OCI-LY1 (cell line): Measurements from ENCODE around the gene OXNAD1.

Experiments
- H2AFZ ChIP-seq: fragments of 200-600 bp; sonication (generic), shearing (Covaris generic); 2 replicates; pipeline ENCODE4 v1.6.0; 2014; ENCODE audit warnings: antibody characterized with exemption, mild to moderate bottlenecking, low read length
- H3F3A ChIP-seq: fragments of 200-600 bp; sonication (generic), shearing (Covaris generic); 2 replicates; pipeline ENCODE4 v1.6.0; 2014; ENCODE audit warnings: mild to moderate bottlenecking, antibody characterized with exemption, low read length, moderate library complexity; ENCODE audit not compliant: insufficient read depth
- H3K27ac ChIP-seq: fragments of 200-600 bp; sonication (generic); 2 replicates; pipeline ENCODE4 v1.5.1; 2014; ENCODE audit warnings: low read length, mixed run types, mild to moderate bottlenecking, low read depth; ENCODE audit not compliant: poor library complexity, severe bottlenecking
- H3K27me3 ChIP-seq: fragments of 200-600 bp; sonication (generic); 2 replicates; pipeline ENCODE4 v1.6.0; 2014; ENCODE audit warnings: antibody characterized with exemption, mild to moderate bottlenecking, low read length, moderate library complexity; ENCODE audit not compliant: insufficient read depth
- H3K36me3 ChIP-seq: fragments of 200-600 bp; sonication (generic); 2 replicates; pipeline ENCODE4 v1.6.1; 2014; ENCODE audit warnings: mild to moderate bottlenecking, antibody characterized with exemption, low read length, moderate library complexity, mixed read lengths; ENCODE audit not compliant: insufficient read depth
- H3K4me1 ChIP-seq: fragments of 200-600 bp; sonication (generic); 2 replicates; pipeline ENCODE4 v1.5.1; 2014; ENCODE audit warnings: mild to moderate bottlenecking, low read length, moderate library complexity; ENCODE audit not compliant: insufficient read depth, severe bottlenecking
- H3K4me2 ChIP-seq: fragments of 200-600 bp; sonication (generic), shearing (Covaris generic); 2 replicates; pipeline ENCODE4 v1.6.1; 2014; ENCODE audit warnings: low read length
- H3K4me3 ChIP-seq: fragments of 200-600 bp; sonication (generic); 2 replicates; pipeline ENCODE4 v1.5.1; 2014; ENCODE audit warnings: low read length, low read depth, mild to moderate bottlenecking, mixed read lengths; ENCODE audit not compliant: poor library complexity, severe bottlenecking
- H3K79me2 ChIP-seq: fragments of 200-600 bp; shearing (Covaris generic); 2 replicates; pipeline ENCODE4 v1.6.1; 2016; ENCODE audit warnings: mixed run types, low read length, mixed read lengths; ENCODE audit not compliant: insufficient read depth
- H3K9ac ChIP-seq: fragments of 200-600 bp; sonication (generic), shearing (Covaris generic); 2 replicates; pipeline ENCODE4 v1.6.1; 2014; ENCODE audit warnings: mild to moderate bottlenecking, low read length, mixed read lengths
- H3K9me2 ChIP-seq: fragments of 200-600 bp; sonication (generic), shearing (Covaris generic); 2 replicates; pipeline ENCODE4 v1.6.1; 2014; ENCODE audit warnings: low read depth, mild to moderate bottlenecking, low read length, mixed read lengths
- H3K9me3 ChIP-seq: fragments of 200-600 bp; shearing (Covaris generic); 2 replicates; pipeline ENCODE4 v1.6.1; 2014; ENCODE audit warnings: low read length, mixed read lengths
- H4K20me1 ChIP-seq: fragments of 200-600 bp; sonication (generic), shearing (Covaris generic); 2 replicates; pipeline ENCODE4 v1.6.0; 2016; ENCODE audit warnings: mild to moderate bottlenecking, low read length; ENCODE audit not compliant: insufficient read depth
- EZH2 ChIP-seq: fragments of 200-600 bp; sonication (generic), shearing (Covaris generic); IDR thresholded peaks from 2 replicates; pipeline ENCODE4 v1.8.0; 2017; ENCODE audit warnings: borderline replicate concordance, mixed run types, mild to moderate bottlenecking, antibody characterized with exemption, low read length, moderate library complexity, mixed read lengths
- TF ChIP-seq, protein P1 (sequence below): fragments of 200-600 bp; sonication (generic), shearing (Covaris generic); IDR thresholded peaks from 2 replicates; pipeline ENCODE4 v1.5.1; 2017; ENCODE audit warnings: mild to moderate bottlenecking, antibody characterized with exemption, low read length, moderate library complexity, mixed read lengths

OXNAD1 gene

DNA sequence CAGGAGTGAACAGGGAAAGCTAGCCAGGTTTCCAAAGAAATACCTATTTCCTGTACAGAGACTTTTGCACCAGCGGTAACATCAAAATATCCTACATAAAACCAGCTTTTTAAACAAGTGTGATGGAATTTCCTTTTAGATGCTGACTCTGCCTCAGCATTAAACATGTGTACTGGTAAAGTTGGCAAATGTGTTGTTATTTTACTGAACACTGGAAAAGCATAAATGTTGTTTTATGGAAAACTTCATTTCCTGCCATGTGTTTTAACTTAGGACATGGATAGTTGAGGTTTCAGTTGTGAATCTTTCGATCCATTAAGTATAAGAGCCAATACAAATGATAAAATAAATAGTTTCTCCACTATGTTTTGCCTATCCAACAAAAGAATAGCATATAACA, 15.7 kb downstream of the OXNAD1 start:
- Histone ChIP-seq H3K79me2 (no peaks in the 10 kb centered on the region), H2AFZ (no peak overlapping the region), H4K20me1 (no peaks in the 10 kb centered on the region), H3K9me3 (no peaks in the 10 kb centered on the region), H3K4me2 (no peak overlapping the region), H3K4me1 (no peaks in the 10 kb centered on the region), H3K27me3 (no peaks in the 10 kb centered on the region), H3F3A (0 out of 2 replicates have a peak, but pooled peaks cover 3% of the 10 kb centered on the region), H3K36me3 (peaks cover 32% of the 10 kb centered on the region; the same call in 1 of the 2 replicates), H3K9ac (no peak overlapping the region), H3K4me3 (no peak overlapping the region), H3K27ac (no peak overlapping the region), H3K9me2 (no peaks in the 10 kb centered on the region)
- TF ChIP-seq EZH2, result no peak
- TF ChIP-seq, protein P1, sequence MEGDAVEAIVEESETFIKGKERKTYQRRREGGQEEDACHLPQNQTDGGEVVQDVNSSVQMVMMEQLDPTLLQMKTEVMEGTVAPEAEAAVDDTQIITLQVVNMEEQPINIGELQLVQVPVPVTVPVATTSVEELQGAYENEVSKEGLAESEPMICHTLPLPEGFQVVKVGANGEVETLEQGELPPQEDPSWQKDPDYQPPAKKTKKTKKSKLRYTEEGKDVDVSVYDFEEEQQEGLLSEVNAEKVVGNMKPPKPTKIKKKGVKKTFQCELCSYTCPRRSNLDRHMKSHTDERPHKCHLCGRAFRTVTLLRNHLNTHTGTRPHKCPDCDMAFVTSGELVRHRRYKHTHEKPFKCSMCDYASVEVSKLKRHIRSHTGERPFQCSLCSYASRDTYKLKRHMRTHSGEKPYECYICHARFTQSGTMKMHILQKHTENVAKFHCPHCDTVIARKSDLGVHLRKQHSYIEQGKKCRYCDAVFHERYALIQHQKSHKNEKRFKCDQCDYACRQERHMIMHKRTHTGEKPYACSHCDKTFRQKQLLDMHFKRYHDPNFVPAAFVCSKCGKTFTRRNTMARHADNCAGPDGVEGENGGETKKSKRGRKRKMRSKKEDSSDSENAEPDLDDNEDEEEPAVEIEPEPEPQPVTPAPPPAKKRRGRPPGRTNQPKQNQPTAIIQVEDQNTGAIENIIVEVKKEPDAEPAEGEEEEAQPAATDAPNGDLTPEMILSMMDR, result no peak

DNA sequence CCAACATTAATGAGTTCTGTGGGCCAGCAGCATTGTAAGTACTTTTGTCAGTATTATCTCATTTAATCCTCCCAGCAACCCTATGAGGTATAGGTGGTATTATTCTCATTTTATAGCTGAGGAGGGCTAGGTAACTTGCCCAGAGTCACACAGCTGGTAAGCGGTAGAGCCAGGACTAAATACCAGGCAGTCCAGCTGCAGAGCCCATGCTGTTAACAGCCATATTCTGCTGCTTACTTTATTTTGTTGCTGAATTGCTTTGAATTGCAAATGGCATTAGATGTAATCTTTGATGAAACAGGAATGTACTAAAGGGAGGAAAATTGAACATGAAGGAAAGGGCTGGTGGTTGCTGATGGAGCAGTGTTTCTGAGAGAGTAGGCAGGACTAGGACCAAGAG, 19.6 kb downstream of the OXNAD1 start:
- no peak overlapping the region for H3K4me3 ChIP-seq
- no peaks in the 10 kb centered on the region for H3K9me2 ChIP-seq
- peaks cover 39% of the 10 kb centered on the region; the same call in 1 of the 2 replicates for H3K36me3 ChIP-seq
- H3K27ac ChIP-seq, result no peak overlapping the region
- H3K9ac ChIP-seq, result no peak overlapping the region
- no peak for TF ChIP-seq EZH2
- TF ChIP-seq, protein P1, result no peak
- H4K20me1 ChIP-seq, result no peaks in the 10 kb centered on the region
- H3K79me2 ChIP-seq, result no peaks in the 10 kb centered on the region
- H3K4me1 ChIP-seq, result peaks cover 10% of the 10 kb centered on the region
- H3K4me2 ChIP-seq, result no peak overlapping the region
- H3K27me3 ChIP-seq, result no peaks in the 10 kb centered on the region
- 0 out of 2 replicates have a peak, but pooled peaks cover 4% of the 10 kb centered on the region for H3F3A ChIP-seq
- no peak overlapping the region for H2AFZ ChIP-seq
- no peaks in the 10 kb centered on the region for H3K9me3 ChIP-seq

DNA sequence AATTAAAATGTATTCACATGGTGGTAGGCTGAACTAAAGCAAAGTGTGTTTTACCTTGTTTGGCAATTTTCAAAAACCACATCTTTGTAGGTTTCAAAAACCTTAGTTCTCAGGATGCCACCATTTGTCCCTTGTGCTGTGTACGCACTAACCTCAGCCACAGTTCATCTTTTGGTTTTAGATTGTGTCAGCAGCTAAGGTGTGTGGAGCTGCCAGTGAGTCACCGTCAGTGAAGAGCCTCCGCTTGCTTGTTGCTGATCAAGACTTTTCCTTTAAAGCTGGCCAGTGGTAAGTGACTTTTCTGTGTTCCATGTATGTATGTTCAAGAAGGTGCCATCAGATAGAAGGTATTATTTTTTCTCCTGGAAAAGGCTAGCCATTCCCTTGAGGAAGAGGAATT, 21.1 kb downstream of the OXNAD1 start:
- H2AFZ ChIP-seq, result no peak overlapping the region
- H4K20me1 ChIP-seq, result no peaks in the 10 kb centered on the region
- H3K4me1 ChIP-seq, result peaks cover 18% of the 10 kb centered on the region
- 0 out of 2 replicates have a peak, but pooled peaks cover 6% of the 10 kb centered on the region for H3F3A ChIP-seq
- no peak overlapping the region for H3K4me3 ChIP-seq
- no peak overlapping the region for H3K27ac ChIP-seq
- H3K9ac ChIP-seq, result no peak overlapping the region
- no peaks in the 10 kb centered on the region for H3K27me3 ChIP-seq
- H3K9me3 ChIP-seq, result no peaks in the 10 kb centered on the region
- no peak overlapping the region for H3K4me2 ChIP-seq
- H3K36me3 ChIP-seq, result peaks cover 30% of the 10 kb centered on the region; the same call in 1 of the 2 replicates
- no peaks in the 10 kb centered on the region for H3K9me2 ChIP-seq
- no peaks in the 10 kb centered on the region for H3K79me2 ChIP-seq
- TF ChIP-seq EZH2, result no peak
- TF ChIP-seq, protein P1, result no peak
